ENCODE measurements around the gene CACNA2D4.

DNA sequence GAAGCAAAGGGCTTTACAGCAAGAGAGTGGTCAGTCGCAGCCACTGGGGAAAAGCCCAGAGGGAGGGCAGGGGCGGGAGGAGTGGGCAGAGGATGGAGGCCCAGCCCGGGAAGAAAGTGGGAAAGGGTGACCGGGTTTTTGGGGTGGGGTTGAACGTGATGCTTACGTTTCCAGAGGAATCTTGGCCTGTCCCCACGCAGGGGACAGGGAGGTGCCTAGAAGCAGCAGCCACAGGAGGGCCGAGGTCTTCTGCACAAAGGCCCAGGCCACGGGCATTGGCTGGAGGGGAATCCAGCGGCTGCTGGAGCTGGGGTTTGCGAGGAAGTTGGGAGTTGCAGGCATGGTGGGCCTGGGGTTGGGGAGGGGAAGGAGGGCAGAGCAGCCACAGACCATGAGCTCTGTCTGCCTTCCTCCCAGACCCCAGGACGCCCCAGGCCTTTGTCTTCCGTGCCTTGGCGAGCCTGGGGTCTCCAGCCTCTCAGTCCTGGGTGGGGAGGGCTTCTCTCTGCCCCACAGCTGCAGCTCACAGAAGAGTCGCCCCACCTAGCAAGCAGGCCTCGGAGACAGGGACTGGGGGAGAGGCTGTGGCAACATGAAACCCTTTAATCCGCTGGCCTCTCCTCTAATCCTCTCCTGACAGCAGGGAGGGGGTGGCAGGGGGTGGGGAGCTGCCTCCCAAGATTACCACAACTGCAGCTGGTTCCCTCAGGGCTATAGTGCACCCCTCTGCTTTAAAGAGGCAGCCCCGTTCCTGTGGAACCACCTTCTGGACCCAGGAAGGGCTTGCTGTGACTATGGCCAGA, at the start of gene CACNA2D4:
- TF ChIP-seq, protein P1, sequence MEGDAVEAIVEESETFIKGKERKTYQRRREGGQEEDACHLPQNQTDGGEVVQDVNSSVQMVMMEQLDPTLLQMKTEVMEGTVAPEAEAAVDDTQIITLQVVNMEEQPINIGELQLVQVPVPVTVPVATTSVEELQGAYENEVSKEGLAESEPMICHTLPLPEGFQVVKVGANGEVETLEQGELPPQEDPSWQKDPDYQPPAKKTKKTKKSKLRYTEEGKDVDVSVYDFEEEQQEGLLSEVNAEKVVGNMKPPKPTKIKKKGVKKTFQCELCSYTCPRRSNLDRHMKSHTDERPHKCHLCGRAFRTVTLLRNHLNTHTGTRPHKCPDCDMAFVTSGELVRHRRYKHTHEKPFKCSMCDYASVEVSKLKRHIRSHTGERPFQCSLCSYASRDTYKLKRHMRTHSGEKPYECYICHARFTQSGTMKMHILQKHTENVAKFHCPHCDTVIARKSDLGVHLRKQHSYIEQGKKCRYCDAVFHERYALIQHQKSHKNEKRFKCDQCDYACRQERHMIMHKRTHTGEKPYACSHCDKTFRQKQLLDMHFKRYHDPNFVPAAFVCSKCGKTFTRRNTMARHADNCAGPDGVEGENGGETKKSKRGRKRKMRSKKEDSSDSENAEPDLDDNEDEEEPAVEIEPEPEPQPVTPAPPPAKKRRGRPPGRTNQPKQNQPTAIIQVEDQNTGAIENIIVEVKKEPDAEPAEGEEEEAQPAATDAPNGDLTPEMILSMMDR (conservative IDR thresholded peaks at IDR 0.05) = no peak
- no peak for TF ChIP-seq ZFX (IDR thresholded peaks at IDR 0.05)
